ENCODE results near the gene B3GALNT2.

DNA sequence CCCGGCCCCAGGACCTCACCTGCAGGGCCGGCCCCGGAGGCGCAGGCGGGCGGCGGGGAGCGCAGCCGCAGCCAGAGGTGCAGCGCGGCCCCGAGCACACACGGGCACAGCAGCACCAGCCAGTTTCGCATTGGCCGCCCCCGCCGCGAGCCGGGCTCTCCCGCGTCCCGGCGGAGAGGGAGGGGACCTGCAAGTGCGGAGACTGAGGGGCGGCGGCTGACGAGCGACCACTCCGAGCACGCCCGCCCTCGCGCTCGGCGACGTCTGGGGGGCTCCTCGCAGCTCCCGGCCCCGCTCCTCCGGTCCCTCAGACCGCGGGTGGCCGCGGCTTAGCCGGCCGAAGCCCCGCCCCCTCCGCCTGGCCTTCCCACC, at the start of gene B3GALNT2:
- TF ChIP-seq CTCF (tag by site-specific recombination; IDR thresholded peaks at IDR 0.05) (no peak), PATZ1 (tag by site-specific recombination; IDR thresholded peaks at IDR 0.05) (no peak), ZNF416 (tag by site-specific recombination; IDR thresholded peaks at IDR 0.05) (no peak), ZBTB7A (tag by site-specific recombination; IDR thresholded peaks at IDR 0.05; ENCODE audit: low read depth) (no peak), ZNF274 (IDR thresholded peaks at IDR 0.05; ENCODE audit: low read length) (no peak), ZNF274 (tag by site-specific recombination; IDR thresholded peaks at IDR 0.05; ENCODE audit: borderline replicate concordance) (no peak)
